HUES64 (cell line): Measurements from ENCODE around the gene HSPG2.

Experiments
- H3K27ac ChIP-seq: 2 replicates; pipeline ENCODE4 v1.7.0; 2013; ENCODE audit warnings: low read depth, low read length, inconsistent platforms
- H3K27me3 ChIP-seq: 2 replicates; pipeline ENCODE4 v1.6.1; 2013; ENCODE audit warnings: mild to moderate bottlenecking, low read length; ENCODE audit not compliant: insufficient read depth
- H3K36me3 ChIP-seq: 2 replicates; pipeline ENCODE4 v1.6.1; 2013; ENCODE audit warnings: mild to moderate bottlenecking, low read length; ENCODE audit not compliant: insufficient read depth
- H3K4me1 ChIP-seq: 2 replicates; pipeline ENCODE4 v1.6.1; 2013; ENCODE audit warnings: mild to moderate bottlenecking, low read length, moderate library complexity; ENCODE audit not compliant: insufficient read depth
- H3K4me3 ChIP-seq: 2 replicates; pipeline ENCODE4 v1.5.1; 2013; ENCODE audit warnings: mild to moderate bottlenecking, low read length, moderate library complexity
- H3K9ac ChIP-seq: 2 replicates; pipeline ENCODE4 v1.6.1; 2013; ENCODE audit warnings: mild to moderate bottlenecking, low read depth, low read length
- H3K9me3 ChIP-seq: 2 replicates; pipeline ENCODE4 v1.6.1; 2013; ENCODE audit warnings: low read depth, low read length; ENCODE audit not compliant: insufficient read depth
- WGBS: fragments of 150-250, 120-280 bp; methylation state at CpG from one replicate; pipeline ENCODE4 v1.1.7; 2013; ENCODE audit warnings: missing lambda C conversion rate; 5-methylcytosine and 5-hydroxymethylcytosine counted together

The HSPG2 gene

GRCh38 chr1:21823980-21824702, 113.0 kb downstream of the HSPG2 start:
- H3K36me3 ChIP-seq = peaks cover 44% of the 10 kb centered on the region
- H3K9ac ChIP-seq = no peak overlapping the region
- no peak overlapping the region for H3K27ac ChIP-seq
- H3K4me1 ChIP-seq = no peaks in the 10 kb centered on the region
- no peaks in the 10 kb centered on the region for H3K9me3 ChIP-seq
- 94% methylated on average over 22 of the region's 22 CpGs for WGBS
- H3K27me3 ChIP-seq = no peaks in the 10 kb centered on the region
- no peak overlapping the region for H3K4me3 ChIP-seq

GRCh38 chr1:21823206-21823979, 113.7 kb downstream of the HSPG2 start:
- peaks cover 37% of the 10 kb centered on the region for H3K36me3 ChIP-seq
- no peak overlapping the region for H3K9ac ChIP-seq
- WGBS = 94% methylated on average over 42 of the region's 44 CpGs
- H3K27me3 ChIP-seq = no peaks in the 10 kb centered on the region
- H3K4me3 ChIP-seq = no peak overlapping the region
- H3K27ac ChIP-seq = no peak overlapping the region
- no peaks in the 10 kb centered on the region for H3K9me3 ChIP-seq
- no peaks in the 10 kb centered on the region; the same call in 1 of the 2 replicates for H3K4me1 ChIP-seq

- WGBS = 56% methylated on average over 9 of the region's 9 CpGs
- H3K9me3 ChIP-seq = no peaks in the 10 kb centered on the region
- H3K27ac ChIP-seq = no peak overlapping the region
- no peaks in the 10 kb centered on the region; the same call in 1 of the 2 replicates for H3K4me1 ChIP-seq
- no peak overlapping the region for H3K9ac ChIP-seq
- no peak overlapping the region for H3K4me3 ChIP-seq
- H3K36me3 ChIP-seq = peaks cover 27% of the 10 kb centered on the region
- H3K27me3 ChIP-seq = no peaks in the 10 kb centered on the region
Observed at GRCh38 chr1:21822349-21822748, 114.8 kb downstream of the HSPG2 start.

- WGBS = 93% methylated on average over 11 of the region's 11 CpGs
- no peak overlapping the region for H3K4me3 ChIP-seq
- no peaks in the 10 kb centered on the region; the same call in 1 of the 2 replicates for H3K4me1 ChIP-seq
- H3K27ac ChIP-seq = no peak overlapping the region
- no peaks in the 10 kb centered on the region for H3K27me3 ChIP-seq
- H3K36me3 ChIP-seq = peaks cover 21% of the 10 kb centered on the region
- H3K9ac ChIP-seq = no peak overlapping the region
- H3K9me3 ChIP-seq = no peaks in the 10 kb centered on the region
Observed at GRCh38 chr1:21821385-21822019, 115.6 kb downstream of the HSPG2 start.

- H3K4me3 ChIP-seq = no peak overlapping the region
- no peaks in the 10 kb centered on the region for H3K9me3 ChIP-seq
- no peak overlapping the region for H3K27ac ChIP-seq
- H3K9ac ChIP-seq = no peak overlapping the region
- 96% methylated on average over 9 of the region's 9 CpGs for WGBS
- no peaks in the 10 kb centered on the region; the same call in 1 of the 2 replicates for H3K4me1 ChIP-seq
- H3K36me3 ChIP-seq = peaks cover 15% of the 10 kb centered on the region; the same call in 1 of the 2 replicates
- no peaks in the 10 kb centered on the region for H3K27me3 ChIP-seq
Observed at GRCh38 chr1:21820597-21821232, 116.4 kb downstream of the HSPG2 start.

GRCh38 chr1:21818656-21819055, 118.5 kb downstream of the HSPG2 start:
- Histone ChIP-seq H3K27me3 (no peaks in the 10 kb centered on the region), H3K4me1 (no peaks in the 10 kb centered on the region; the same call in 1 of the 2 replicates), H3K27ac (no peak overlapping the region), H3K4me3 (no peak overlapping the region), H3K9me3 (no peaks in the 10 kb centered on the region), H3K36me3 (peaks cover 5% of the 10 kb centered on the region; the same call in 1 of the 2 replicates), H3K9ac (no peak overlapping the region)
- WGBS = 51% methylated on average over 6 of the region's 10 CpGs

GRCh38 chr1:21816602-21817302, 120.4 kb downstream of the HSPG2 start:
- no peaks in the 10 kb centered on the region for H3K27me3 ChIP-seq
- no peaks in the 10 kb centered on the region for H3K9me3 ChIP-seq
- no peak overlapping the region for H3K4me3 ChIP-seq
- no peak overlapping the region for H3K27ac ChIP-seq
- 86% methylated on average over 8 of the region's 8 CpGs for WGBS
- H3K4me1 ChIP-seq = no peaks in the 10 kb centered on the region; the same call in 1 of the 2 replicates
- no peak overlapping the region for H3K9ac ChIP-seq
- H3K36me3 ChIP-seq = no peaks in the 10 kb centered on the region

GRCh38 chr1:21815724-21816321, 121.3 kb downstream of the HSPG2 start:
- Histone ChIP-seq H3K4me3 (no peak overlapping the region), H3K27me3 (no peaks in the 10 kb centered on the region), H3K9ac (no peak overlapping the region), H3K4me1 (no peaks in the 10 kb centered on the region; the same call in 1 of the 2 replicates), H3K9me3 (no peaks in the 10 kb centered on the region), H3K27ac (no peak overlapping the region), H3K36me3 (no peaks in the 10 kb centered on the region)
- WGBS = 93% methylated on average over 12 of the region's 12 CpGs

GRCh38 chr1:21814981-21815582, 122.0 kb downstream of the HSPG2 start:
- Histone ChIP-seq H3K27me3 (no peaks in the 10 kb centered on the region), H3K36me3 (no peaks in the 10 kb centered on the region), H3K4me3 (peak overlapping the region; percentile 69), H3K9me3 (no peaks in the 10 kb centered on the region), H3K27ac (no peak overlapping the region), H3K4me1 (no peaks in the 10 kb centered on the region; the same call in 1 of the 2 replicates), H3K9ac (no peak overlapping the region)
- WGBS = 95% methylated on average over 15 of the region's 15 CpGs
